ENCODE results near the gene SLC37A1.
"Not testable (repeated sequence)": the region's sequence is repeated elsewhere in the genome, so short reads cannot be mapped to it uniquely, and the experiment has no call there.

SLC37A1 gene

DNA sequence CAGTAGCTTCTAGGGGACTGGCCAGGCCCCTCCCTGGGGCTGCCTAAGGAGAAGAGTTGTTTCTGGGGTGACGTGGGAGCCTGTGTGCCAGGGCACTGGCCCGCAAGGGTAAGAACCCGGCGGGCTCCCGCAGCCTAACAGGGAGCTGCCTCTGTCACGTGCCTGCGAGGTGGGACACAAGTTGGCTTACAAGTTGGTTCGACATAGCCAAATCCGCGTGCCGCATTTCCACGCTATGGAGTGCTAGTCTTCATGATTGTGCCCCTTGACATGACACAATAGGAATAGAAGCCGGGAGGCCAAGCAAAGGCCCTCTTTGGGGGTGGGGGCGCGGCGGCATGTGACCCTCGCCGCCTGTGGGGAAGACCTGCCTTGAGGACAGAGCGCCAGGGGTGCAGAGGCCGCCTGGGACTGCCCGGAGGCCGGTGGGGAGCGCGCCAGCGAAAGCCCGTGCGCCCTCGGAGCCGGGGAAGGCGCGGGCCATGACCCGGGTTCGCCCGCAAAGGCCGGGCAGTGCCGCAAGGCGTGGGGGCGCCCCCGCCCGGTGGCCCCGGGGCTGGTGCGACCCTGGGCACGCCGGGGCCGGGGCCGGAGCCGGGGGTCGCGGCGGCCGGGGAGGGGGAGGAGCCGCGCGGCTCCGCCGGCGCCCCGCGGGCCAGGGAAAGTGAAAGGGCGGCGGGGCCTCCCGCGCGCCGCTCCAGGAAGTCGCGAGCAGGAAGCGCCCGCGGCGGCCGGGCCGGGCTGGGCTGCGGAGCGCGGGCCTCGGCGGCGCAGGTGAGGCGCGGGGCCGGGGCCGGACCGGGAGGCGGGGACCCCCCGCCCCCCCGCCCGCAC lies at the start of gene SLC37A1:
Gene SLC37A1 (plus strand): TSS at position 702 of the 834 bp plus-strand sequence. CDS start 4,603 bp downstream, outside the sequence.
- peaks cover 15% of the 10 kb centered on the region for H3K4me1 Mint-ChIP-seq (ENCODE audit: low read depth)

DNA sequence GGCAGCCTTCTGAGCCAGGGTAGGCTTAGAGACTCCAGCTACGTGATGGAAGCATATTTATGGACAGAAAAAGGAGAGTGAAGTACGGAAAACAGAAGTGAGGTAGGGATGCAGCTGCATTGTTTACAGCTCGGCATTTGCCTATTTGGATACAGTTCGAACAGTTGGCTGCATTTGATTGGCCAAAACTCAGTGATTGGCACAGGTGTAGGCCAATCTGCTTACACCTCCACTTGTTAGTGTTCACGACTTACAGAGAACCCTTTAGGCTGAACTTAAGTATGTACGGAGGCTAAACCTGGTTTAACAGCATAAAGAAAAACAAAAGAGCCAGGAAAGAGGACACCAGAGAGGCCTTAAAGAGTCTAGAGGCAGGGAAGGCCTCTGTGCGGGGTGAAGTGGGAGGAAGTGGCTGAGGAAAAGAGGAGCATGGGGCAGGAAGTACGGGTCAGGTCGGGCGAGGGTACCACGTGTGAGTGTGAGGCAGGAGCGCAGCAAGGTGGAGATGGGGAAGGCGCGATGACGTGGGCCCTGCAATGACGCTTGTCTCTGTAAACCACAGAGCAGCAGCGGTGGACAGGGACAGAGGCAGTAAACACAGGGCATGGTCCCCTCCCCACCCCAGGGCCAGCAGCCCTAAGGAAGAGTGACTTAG lies 49.7 kb upstream of the SLC37A1 start:
- Mint-ChIP-seq H3K36me3 (ENCODE audit: low read depth) (peaks cover 4% of the 10 kb centered on the region), H3K4me3 (peak overlapping the region; percentile 40), H3K9me3 (no peaks in the 10 kb centered on the region), H3K27me3 (ENCODE audit: low read depth) (peaks cover 5% of the 10 kb centered on the region), H3K27ac (peak overlapping the region; percentile 96), H3K4me1 (ENCODE audit: low read depth) (peaks cover 57% of the 10 kb centered on the region)

More for the DNA sequence above, at the start of gene SLC37A1:
- Mint-ChIP-seq H3K27ac (peak within 1 kb of the TSS; percentile 78), H3K27me3 (ENCODE audit: low read depth) (peaks cover 17% of the 10 kb centered on the region), H3K4me3 (peak within 1 kb of the TSS; percentile 85), H3K9me3 (no peaks in the 10 kb centered on the region), H3K36me3 (ENCODE audit: low read depth) (peaks cover 6% of the 10 kb centered on the region)

- H3K27ac Mint-ChIP-seq, result peak overlapping the region; percentile 76
- peak overlapping the region; percentile 45 for H3K4me3 Mint-ChIP-seq
- peaks cover 53% of the 10 kb centered on the region for H3K4me1 Mint-ChIP-seq (ENCODE audit: low read depth)
- peaks cover 5% of the 10 kb centered on the region for H3K27me3 Mint-ChIP-seq (ENCODE audit: low read depth)
- peaks cover 4% of the 10 kb centered on the region for H3K36me3 Mint-ChIP-seq (ENCODE audit: low read depth)
- H3K9me3 Mint-ChIP-seq, result no peaks in the 10 kb centered on the region
Observed at GRCh38 chr21:42465008-42465802, 48.4 kb upstream of the SLC37A1 start.

DNA sequence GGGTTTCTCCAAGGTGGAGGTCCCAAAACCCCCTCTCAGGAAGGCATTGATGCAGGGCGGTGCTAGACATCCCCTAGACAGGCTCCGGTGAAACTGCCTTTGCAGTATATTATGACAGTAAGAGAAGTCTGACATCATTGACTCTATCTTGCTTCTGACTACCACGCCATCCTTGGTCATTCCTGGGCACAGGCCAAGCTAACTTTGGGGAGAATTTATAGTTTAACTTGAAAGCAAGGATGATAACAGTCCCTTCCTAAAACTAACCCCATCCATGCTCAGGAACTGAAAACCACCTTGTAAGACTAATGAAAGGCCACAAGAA lies 47.9 kb upstream of the SLC37A1 start:
- Mint-ChIP-seq H3K27me3 (ENCODE audit: low read depth) (peaks cover 5% of the 10 kb centered on the region), H3K36me3 (ENCODE audit: low read depth) (peaks cover 4% of the 10 kb centered on the region), H3K9me3 (no peaks in the 10 kb centered on the region), H3K4me3 (no peak overlapping the region), H3K4me1 (ENCODE audit: low read depth) (peaks cover 48% of the 10 kb centered on the region), H3K27ac (no peak overlapping the region)

GRCh38 chr21:42466700-42467099 lies 47.0 kb upstream of the SLC37A1 start:
- peaks cover 41% of the 10 kb centered on the region for H3K4me1 Mint-ChIP-seq (ENCODE audit: low read depth)
- no peaks in the 10 kb centered on the region for H3K9me3 Mint-ChIP-seq
- no peak overlapping the region for H3K27ac Mint-ChIP-seq
- H3K36me3 Mint-ChIP-seq (ENCODE audit: low read depth), result peaks cover 4% of the 10 kb centered on the region
- H3K4me3 Mint-ChIP-seq, result no peak overlapping the region
- peaks cover 5% of the 10 kb centered on the region for H3K27me3 Mint-ChIP-seq (ENCODE audit: low read depth)

DNA sequence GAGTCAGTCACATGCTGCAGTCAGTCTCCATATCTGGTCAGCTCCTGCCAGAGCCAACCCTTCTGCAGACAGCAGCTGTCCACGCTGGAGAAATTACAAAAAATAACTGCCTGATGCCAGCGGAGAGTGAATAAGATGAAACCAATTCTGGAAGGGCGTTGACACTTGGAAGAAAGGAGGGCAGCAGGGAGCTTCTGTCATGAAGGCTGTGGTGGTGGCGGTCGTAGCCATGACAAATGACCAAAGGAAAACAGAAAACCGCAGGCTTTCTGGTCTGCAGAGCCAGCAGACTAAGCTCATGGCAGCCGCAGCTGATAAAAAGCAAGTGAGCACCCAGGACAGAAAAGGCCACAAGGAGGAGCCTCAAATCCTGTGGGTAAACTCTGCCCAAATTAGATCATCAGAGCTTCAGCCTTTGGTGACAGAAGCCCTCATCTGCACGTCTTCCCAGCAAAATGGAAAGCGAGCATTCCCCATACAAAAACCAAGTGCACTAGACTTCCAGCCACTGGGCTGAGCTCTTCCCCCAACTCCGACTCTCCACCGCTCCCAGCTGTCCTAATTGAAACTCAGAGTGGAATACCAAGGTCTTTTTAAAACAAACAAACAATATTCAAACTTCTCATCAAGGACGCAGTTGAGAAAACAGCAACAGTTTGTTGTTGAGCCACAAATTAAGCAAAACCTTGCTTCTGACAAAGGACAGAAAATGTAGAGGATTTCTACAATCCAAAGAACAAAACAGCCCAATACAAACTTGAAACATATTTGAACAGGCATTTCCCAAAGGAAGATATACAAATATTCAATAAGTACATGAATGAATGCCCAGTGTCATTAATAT lies 46.3 kb upstream of the SLC37A1 start:
- no peaks in the 10 kb centered on the region for H3K9me3 Mint-ChIP-seq
- peaks cover 39% of the 10 kb centered on the region for H3K4me1 Mint-ChIP-seq (ENCODE audit: low read depth)
- H3K27me3 Mint-ChIP-seq (ENCODE audit: low read depth), result peaks cover 5% of the 10 kb centered on the region
- peaks cover 4% of the 10 kb centered on the region for H3K36me3 Mint-ChIP-seq (ENCODE audit: low read depth)
- no peak overlapping the region for H3K4me3 Mint-ChIP-seq
- H3K27ac Mint-ChIP-seq, result no peak overlapping the region

DNA sequence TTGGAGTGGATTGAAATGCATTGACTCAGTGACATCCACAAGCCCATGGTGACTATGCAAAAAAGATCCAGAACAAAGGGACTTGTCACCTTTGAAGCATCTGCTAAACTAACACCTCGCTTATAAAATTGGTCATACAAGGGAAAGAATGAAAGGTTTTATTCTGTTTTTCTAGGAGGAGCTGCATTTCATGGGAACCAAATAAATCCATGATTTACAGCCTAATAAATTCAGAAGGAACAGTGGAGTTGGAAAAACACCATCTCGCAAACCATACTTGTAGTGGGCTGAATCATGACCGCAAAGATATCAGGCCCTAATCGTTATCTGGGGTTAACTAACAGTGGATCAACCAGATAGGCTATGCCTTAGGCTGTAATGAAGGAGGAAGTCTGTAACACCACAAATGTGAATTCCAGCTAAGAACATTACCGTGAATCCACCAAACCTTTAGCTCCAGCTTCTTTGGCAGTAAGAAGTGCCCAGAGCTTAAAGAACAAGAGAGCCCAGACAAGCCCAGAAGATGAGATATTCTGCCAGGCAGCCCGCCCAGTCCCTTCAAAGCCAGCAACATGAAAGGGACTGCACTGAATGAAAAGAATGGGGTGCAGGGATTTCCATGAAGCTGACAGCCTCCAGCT lies 45.0 kb upstream of the SLC37A1 start:
- Mint-ChIP-seq H3K36me3 (ENCODE audit: low read depth) (no peaks in the 10 kb centered on the region), H3K4me1 (ENCODE audit: low read depth) (peaks cover 30% of the 10 kb centered on the region), H3K27me3 (ENCODE audit: low read depth) (peaks cover 5% of the 10 kb centered on the region), H3K4me3 (no peak overlapping the region), H3K9me3 (no peaks in the 10 kb centered on the region), H3K27ac (no peak overlapping the region)

GRCh38 chr21:42469272-42469671 lies 44.4 kb upstream of the SLC37A1 start:
- H3K4me3 Mint-ChIP-seq, result no peak overlapping the region
- H3K27me3 Mint-ChIP-seq (ENCODE audit: low read depth), result peaks cover 8% of the 10 kb centered on the region
- no peaks in the 10 kb centered on the region for H3K36me3 Mint-ChIP-seq (ENCODE audit: low read depth)
- H3K4me1 Mint-ChIP-seq (ENCODE audit: low read depth), result peaks cover 24% of the 10 kb centered on the region
- H3K9me3 Mint-ChIP-seq, result no peaks in the 10 kb centered on the region
- H3K27ac Mint-ChIP-seq, result no peak overlapping the region

- Mint-ChIP-seq H3K4me1 (ENCODE audit: low read depth) (peaks cover 25% of the 10 kb centered on the region), H3K27me3 (ENCODE audit: low read depth) (peaks cover 12% of the 10 kb centered on the region)
- H3K27ac Mint-ChIP-seq; H3K9me3 Mint-ChIP-seq; H3K36me3 Mint-ChIP-seq (ENCODE audit: low read depth); H3K4me3 Mint-ChIP-seq: not testable (repeated sequence)
Observed at GRCh38 chr21:42469726-42470125, 43.9 kb upstream of the SLC37A1 start.

GRCh38 chr21:42471206-42471605 lies 42.4 kb upstream of the SLC37A1 start:
- Mint-ChIP-seq H3K9me3 (no peaks in the 10 kb centered on the region), H3K4me3 (no peak overlapping the region), H3K27me3 (ENCODE audit: low read depth) (peaks cover 12% of the 10 kb centered on the region), H3K27ac (no peak overlapping the region), H3K4me1 (ENCODE audit: low read depth) (peaks cover 13% of the 10 kb centered on the region), H3K36me3 (ENCODE audit: low read depth) (no peaks in the 10 kb centered on the region)

- Mint-ChIP-seq H3K9me3 (no peaks in the 10 kb centered on the region), H3K27ac (no peak overlapping the region), H3K27me3 (ENCODE audit: low read depth) (peaks cover 12% of the 10 kb centered on the region), H3K4me3 (no peak overlapping the region), H3K4me1 (ENCODE audit: low read depth) (peaks cover 10% of the 10 kb centered on the region), H3K36me3 (ENCODE audit: low read depth) (no peaks in the 10 kb centered on the region)
Observed at GRCh38 chr21:42471716-42472330, 41.8 kb upstream of the SLC37A1 start.

DNA sequence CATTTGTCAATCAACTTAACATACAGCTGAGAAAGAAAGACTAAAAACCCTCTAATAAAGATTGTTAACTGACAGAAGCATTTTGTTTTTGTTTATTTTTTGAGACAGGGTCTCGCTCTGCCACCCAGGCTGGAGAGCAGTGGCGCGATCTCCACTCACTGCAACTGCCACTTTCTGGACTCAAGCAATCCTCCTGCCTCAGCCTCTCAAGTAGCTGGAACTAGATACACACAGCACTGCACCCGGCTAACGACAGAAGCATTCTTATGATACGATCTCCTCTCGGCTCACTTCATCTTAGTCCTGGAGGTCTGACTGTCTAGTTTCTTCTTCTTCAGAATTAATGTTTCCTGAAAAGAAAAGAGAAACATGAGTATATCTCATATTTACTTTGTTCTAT lies 41.1 kb upstream of the SLC37A1 start:
- Mint-ChIP-seq H3K27me3 (ENCODE audit: low read depth) (peaks cover 9% of the 10 kb centered on the region), H3K36me3 (ENCODE audit: low read depth) (no peaks in the 10 kb centered on the region), H3K4me3 (no peak overlapping the region), H3K4me1 (ENCODE audit: low read depth) (peaks cover 5% of the 10 kb centered on the region), H3K9me3 (no peaks in the 10 kb centered on the region), H3K27ac (no peak overlapping the region)

DNA sequence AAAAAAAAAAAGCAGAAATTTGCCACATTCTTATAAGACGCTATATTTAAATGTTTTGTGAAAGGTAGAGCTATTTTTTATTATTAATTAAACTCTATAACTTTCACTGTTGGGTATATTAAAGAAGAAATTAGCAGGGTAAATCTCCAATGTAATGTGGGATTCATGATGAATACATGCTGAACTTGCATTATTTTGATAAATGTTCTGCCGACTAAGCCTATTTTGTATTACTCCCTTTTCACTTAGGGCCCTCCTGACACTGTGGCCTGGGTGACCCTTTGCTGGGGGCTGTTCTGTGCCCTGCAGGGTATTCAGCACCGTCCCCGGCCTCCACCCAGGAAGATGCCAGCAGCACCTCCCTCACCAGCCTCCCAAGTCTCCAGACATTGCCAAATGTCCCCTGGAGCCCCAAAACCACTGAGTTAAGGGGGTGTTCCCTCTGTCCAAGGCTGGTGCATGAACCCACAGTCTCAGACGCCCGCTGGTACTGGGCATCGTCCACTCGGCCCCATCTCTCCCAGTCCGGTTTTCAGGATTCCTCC lies 40.1 kb upstream of the SLC37A1 start:
- H3K36me3 Mint-ChIP-seq (ENCODE audit: low read depth), result no peaks in the 10 kb centered on the region
- H3K4me3 Mint-ChIP-seq, result no peak overlapping the region
- peaks cover 6% of the 10 kb centered on the region for H3K27me3 Mint-ChIP-seq (ENCODE audit: low read depth)
- no peaks in the 10 kb centered on the region for H3K9me3 Mint-ChIP-seq
- peaks cover 3% of the 10 kb centered on the region for H3K4me1 Mint-ChIP-seq (ENCODE audit: low read depth)
- no peak overlapping the region for H3K27ac Mint-ChIP-seq

All from T-helper 1 cell treated with Interleukin-12 subunit alpha and Interleukin-12 subunit beta and Interleukin-4 antibody, amounts not matched to agents 30 μg/mL and 1 μg/mL, for 36 hours (primary cell).